GM18508 (cell line): ENCODE data around the gene VWF.
"Not testable (repeated sequence)": the region's sequence is repeated elsewhere in the genome, so short reads cannot be mapped to it uniquely, and the experiment has no call there.

Experiments used
- ATAC-seq: cut with Tn5 transposase; IDR thresholded peaks from one replicate; pipeline ENCODE4 v1.9.1; 2021; ENCODE audit warnings: moderate number of reproducible peaks; ENCODE audit not compliant: insufficient read depth, unreplicated experiment

Gene VWF

GRCh38 chr12:6110006-6110405, 14.5 kb downstream of the VWF start:
- ATAC-seq: no peak

- no peak for ATAC-seq
Observed at GRCh38 chr12:6106218-6106617, 18.3 kb downstream of the VWF start.

- no peak for ATAC-seq
Observed at GRCh38 chr12:6104842-6105241, 19.6 kb downstream of the VWF start.

- no peak for ATAC-seq
Observed at GRCh38 chr12:6104027-6104426, 20.4 kb downstream of the VWF start.

GRCh38 chr12:6102021-6102420, 22.4 kb downstream of the VWF start:
- ATAC-seq: not testable (repeated sequence)

GRCh38 chr12:6099316-6099715, 25.2 kb downstream of the VWF start:
- no peak for ATAC-seq

GRCh38 chr12:6097411-6097810, 27.1 kb downstream of the VWF start:
- no peak for ATAC-seq

- ATAC-seq: no peak
Observed at GRCh38 chr12:6096527-6096926, 27.9 kb downstream of the VWF start.

GRCh38 chr12:6095269-6095668, 29.2 kb downstream of the VWF start:
- no peak for ATAC-seq

GRCh38 chr12:6093764-6094163, 30.7 kb downstream of the VWF start:
- ATAC-seq: no peak

- no peak for ATAC-seq
Observed at GRCh38 chr12:6092784-6093722, 31.4 kb downstream of the VWF start.

GRCh38 chr12:6091786-6092566, 32.5 kb downstream of the VWF start:
- ATAC-seq: no peak

- ATAC-seq: no peak
Observed at GRCh38 chr12:6090803-6091202, 33.7 kb downstream of the VWF start.

GRCh38 chr12:6088921-6089747, 35.3 kb downstream of the VWF start:
- no peak for ATAC-seq

GRCh38 chr12:6086316-6086715, 38.2 kb downstream of the VWF start:
- no peak for ATAC-seq

- ATAC-seq: no peak
Observed at GRCh38 chr12:6085841-6086240, 38.6 kb downstream of the VWF start.

GRCh38 chr12:6084969-6085450, 39.5 kb downstream of the VWF start:
- ATAC-seq: no peak

GRCh38 chr12:6084261-6084968, 40.1 kb downstream of the VWF start:
- ATAC-seq: no peak

GRCh38 chr12:6083601-6084000, 40.9 kb downstream of the VWF start:
- no peak for ATAC-seq

- no peak for ATAC-seq
Observed at GRCh38 chr12:6082613-6083012, 41.9 kb downstream of the VWF start.
